ENCODE measurements around the gene HMGB2.

The HMGB2 gene

DNA sequence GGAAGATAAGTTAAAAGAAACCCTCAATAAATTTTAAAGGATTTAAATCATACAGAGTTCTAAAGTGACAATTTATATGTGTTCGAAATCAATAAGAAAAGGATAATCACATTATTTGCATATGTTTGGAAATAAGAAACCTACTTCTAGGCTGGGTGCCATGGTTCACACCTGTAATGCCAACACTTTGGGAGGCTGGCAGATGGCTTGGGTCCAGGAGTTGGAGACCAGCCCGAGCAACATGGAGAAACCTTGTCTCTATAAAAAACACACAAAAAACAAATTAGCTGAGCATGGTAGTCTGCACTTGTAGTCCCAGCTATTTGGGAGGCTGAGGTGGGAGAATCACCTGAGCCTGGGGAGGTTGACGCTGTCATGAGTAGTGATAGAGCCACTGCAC lies 28.5 kb upstream of the HMGB2 start:
- no peak for TF ChIP-seq JUND (IDR thresholded peaks at IDR 0.05; ENCODE audit: low read depth)
- in situ Hi-C loops (cut with HindIII; ENCODE audit: low pct_unique_long_range_greater_than_20kb, low sequenced_read_pairs) = no loop called here
- DNase-seq (ENCODE audit: low read depth in 1 of 2, low spot score in 1 of 2) = no peak

DNA sequence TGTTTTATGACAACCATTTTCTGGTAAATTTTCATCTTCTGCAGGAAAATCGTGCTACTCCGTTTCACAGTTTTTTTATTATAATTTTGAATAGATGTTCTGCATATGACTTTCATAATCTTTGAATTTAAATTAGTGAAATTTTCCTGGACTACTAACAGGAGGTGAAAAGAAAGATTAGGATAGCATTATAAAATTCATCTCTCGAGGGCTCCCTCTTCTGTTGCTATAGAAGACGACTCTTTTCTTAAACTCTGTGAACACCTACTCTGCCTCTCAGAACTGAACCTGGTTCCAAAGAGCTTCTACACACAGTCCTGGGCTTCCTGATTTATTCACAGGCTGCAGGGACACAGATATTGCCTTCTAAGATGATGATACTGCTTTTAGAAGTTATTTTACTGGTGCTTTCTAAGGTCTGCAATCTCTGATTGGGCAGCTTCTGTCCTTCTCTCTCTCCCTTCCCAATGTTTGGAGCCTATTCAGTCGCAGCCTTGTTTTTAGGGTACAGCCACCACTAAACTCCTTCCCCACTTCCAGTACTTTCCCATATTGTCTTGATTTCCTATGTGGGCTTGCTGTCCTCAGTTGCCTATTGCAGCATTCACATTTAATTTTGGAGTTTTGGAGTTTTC lies 26.5 kb upstream of the HMGB2 start:
- in situ Hi-C loops (cut with HindIII; ENCODE audit: low pct_unique_long_range_greater_than_20kb, low sequenced_read_pairs) = no loop called here
- no peak for TF ChIP-seq JUND (IDR thresholded peaks at IDR 0.05; ENCODE audit: low read depth)
- DNase-seq (ENCODE audit: low read depth in 1 of 2, low spot score in 1 of 2) = peak; percentile 11 to 43

GRCh38 chr4:173357939-173358338 lies 23.8 kb upstream of the HMGB2 start:
- TF ChIP-seq JUND (IDR thresholded peaks at IDR 0.05; ENCODE audit: low read depth) = no peak
- no peak for DNase-seq (ENCODE audit: low read depth in 1 of 2, low spot score in 1 of 2)
- in situ Hi-C loops (cut with HindIII; ENCODE audit: low pct_unique_long_range_greater_than_20kb, low sequenced_read_pairs) = no loop called here

GRCh38 chr4:173347467-173347866 lies 13.3 kb upstream of the HMGB2 start:
- no peak for DNase-seq (ENCODE audit: low read depth in 1 of 2, low spot score in 1 of 2)
- in situ Hi-C loops (cut with HindIII; ENCODE audit: low pct_unique_long_range_greater_than_20kb, low sequenced_read_pairs) = no loop called here
- no peak for TF ChIP-seq JUND (IDR thresholded peaks at IDR 0.05; ENCODE audit: low read depth)

DNA sequence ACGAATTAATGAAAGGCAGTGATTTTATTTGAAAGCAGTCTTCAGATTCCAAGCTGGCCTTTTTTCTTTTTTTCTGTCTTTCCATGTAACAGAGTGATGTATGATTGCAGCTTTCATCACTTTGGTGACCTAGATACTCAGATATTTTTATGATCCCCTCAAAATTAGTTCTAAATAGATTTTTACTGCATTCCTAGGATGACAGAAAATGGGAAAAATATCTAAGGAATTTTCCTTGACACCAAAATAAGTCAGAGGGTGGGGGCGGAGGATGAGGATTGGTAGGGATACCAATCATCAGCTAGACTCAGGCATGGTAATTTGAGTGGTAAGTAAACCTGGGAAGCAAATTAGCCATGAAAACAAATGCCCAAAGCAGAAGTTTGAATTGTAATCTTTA lies 11.9 kb upstream of the HMGB2 start:
- in situ Hi-C loops (cut with HindIII; ENCODE audit: low pct_unique_long_range_greater_than_20kb, low sequenced_read_pairs) = no loop called here
- DNase-seq (ENCODE audit: low read depth in 1 of 2, low spot score in 1 of 2) = no peak

DNA sequence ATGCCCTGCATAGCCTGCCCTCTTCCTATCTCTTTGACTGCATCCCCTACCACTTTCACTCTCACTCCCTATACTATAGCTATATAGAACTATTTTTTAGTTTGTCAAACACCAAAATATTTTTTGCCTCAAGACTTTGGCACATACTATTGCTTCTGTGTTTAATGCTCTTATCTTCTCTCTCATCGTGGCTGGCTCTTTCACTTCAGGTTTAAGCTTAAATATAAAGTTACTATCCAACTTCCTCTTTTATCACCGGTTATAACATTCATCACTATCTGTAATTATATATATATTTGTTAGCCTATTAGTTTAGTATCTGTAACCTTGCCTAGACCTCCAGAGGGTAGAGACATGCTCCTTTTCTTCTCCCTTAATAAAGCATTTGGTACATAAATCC lies 11.5 kb upstream of the HMGB2 start:
- no peak for TF ChIP-seq JUND (IDR thresholded peaks at IDR 0.05; ENCODE audit: low read depth)

More for the DNA sequence above, 11.9 kb upstream of the HMGB2 start:
- TF ChIP-seq JUND (IDR thresholded peaks at IDR 0.05; ENCODE audit: low read depth) = no peak

DNA sequence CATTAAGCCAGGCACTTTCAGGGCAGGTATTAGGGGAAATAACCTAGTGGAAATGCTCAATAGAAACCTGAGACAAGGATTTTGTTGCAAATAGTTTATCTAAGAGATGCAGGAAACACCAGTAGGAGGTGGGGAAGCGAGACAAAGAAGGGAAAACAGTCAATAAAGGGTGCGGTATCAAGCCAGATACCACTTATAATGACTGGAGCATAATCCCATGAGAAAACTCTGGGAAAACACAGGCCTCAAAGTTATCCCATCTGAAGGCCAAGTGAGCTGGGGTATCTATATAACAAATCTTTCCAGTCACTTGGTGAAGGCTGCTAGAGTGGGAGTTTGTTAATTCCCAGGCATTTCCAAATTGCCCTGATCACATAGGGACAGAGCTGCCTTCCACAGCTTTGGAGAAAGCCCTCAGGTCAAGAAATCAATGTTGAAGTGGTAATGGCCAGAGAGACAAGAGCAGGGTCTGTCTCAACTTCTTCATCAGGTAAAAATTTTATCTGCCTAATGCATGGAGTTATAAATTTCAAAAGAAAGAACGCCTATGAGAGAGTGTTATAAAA lies 9.8 kb upstream of the HMGB2 start:
- TF ChIP-seq JUND (IDR thresholded peaks at IDR 0.05; ENCODE audit: low read depth) = no peak
- no peak for DNase-seq (ENCODE audit: low read depth in 1 of 2, low spot score in 1 of 2)
- in situ Hi-C loops (cut with HindIII; ENCODE audit: low pct_unique_long_range_greater_than_20kb, low sequenced_read_pairs) = no loop called here

More for the DNA sequence above, 11.5 kb upstream of the HMGB2 start:
- in situ Hi-C loops (cut with HindIII; ENCODE audit: low pct_unique_long_range_greater_than_20kb, low sequenced_read_pairs) = no loop called here
- no peak for DNase-seq (ENCODE audit: low read depth in 1 of 2, low spot score in 1 of 2)

DNA sequence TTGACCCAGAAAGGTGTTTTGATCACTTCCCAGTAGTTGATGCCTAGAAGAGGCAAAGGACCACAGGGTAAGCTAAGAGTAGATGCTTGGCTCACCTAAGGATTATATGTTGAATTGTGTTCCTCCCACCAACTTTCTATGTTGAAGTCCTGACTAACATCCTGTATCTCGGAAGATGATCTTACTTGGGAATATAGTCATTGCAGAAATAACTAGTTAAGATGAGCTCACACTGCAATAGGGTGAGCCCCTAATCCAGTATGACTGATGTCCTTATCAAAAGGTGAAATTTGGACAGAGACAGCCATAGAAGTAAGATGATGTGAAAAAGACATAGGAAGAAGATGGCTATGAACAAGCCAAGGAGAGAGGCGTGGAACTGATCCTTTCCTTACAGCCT lies 3.3 kb upstream of the HMGB2 start:
- DNase-seq (ENCODE audit: low read depth in 1 of 2, low spot score in 1 of 2) = no peak
- TF ChIP-seq JUND (IDR thresholded peaks at IDR 0.05; ENCODE audit: low read depth) = no peak
- in situ Hi-C loops (cut with HindIII; ENCODE audit: low pct_unique_long_range_greater_than_20kb, low sequenced_read_pairs) = no loop called here

GRCh38 chr4:173334891-173335752 lies 964 bp upstream of the HMGB2 start:
- no peak for TF ChIP-seq JUND (IDR thresholded peaks at IDR 0.05; ENCODE audit: low read depth)
- DNase-seq (ENCODE audit: low read depth in 1 of 2, low spot score in 1 of 2) = peak; percentile 64 to 95
- in situ Hi-C loops (cut with HindIII; ENCODE audit: low pct_unique_long_range_greater_than_20kb, low sequenced_read_pairs) = no loop called here

- no peak for TF ChIP-seq JUND (IDR thresholded peaks at IDR 0.05; ENCODE audit: low read depth)
- DNase-seq (ENCODE audit: low read depth in 1 of 2, low spot score in 1 of 2) = peak in 1 of 2 experiments; percentile 49
- in situ Hi-C loops (cut with HindIII; ENCODE audit: low pct_unique_long_range_greater_than_20kb, low sequenced_read_pairs) = no loop called here
Measured at GRCh38 chr4:173333658-173334084, 487 bp downstream of the HMGB2 start.

GRCh38 chr4:173332963-173333657 lies 1.0 kb downstream of the HMGB2 start:
- no peak for TF ChIP-seq JUND (IDR thresholded peaks at IDR 0.05; ENCODE audit: low read depth)
- in situ Hi-C loops (cut with HindIII; ENCODE audit: low pct_unique_long_range_greater_than_20kb, low sequenced_read_pairs) = no loop called here
- peak in 1 of 2 experiments; percentile 28 for DNase-seq (ENCODE audit: low read depth in 1 of 2, low spot score in 1 of 2)

GRCh38 chr4:173332021-173332487 lies 2.1 kb downstream of the HMGB2 start:
- TF ChIP-seq JUND (IDR thresholded peaks at IDR 0.05; ENCODE audit: low read depth) = no peak
- no peak for DNase-seq (ENCODE audit: low read depth in 1 of 2, low spot score in 1 of 2)
- in situ Hi-C loops (cut with HindIII; ENCODE audit: low pct_unique_long_range_greater_than_20kb, low sequenced_read_pairs) = no loop called here

Measured in T47D (cell line).